HG03565 (cell line): ENCODE measurements around the gene CAMTA1.

Experiments
- ATAC-seq: cut with Tn5 transposase; IDR thresholded peaks from one replicate; pipeline ENCODE4 v1.9.1; 2021; ENCODE audit warnings: mild to moderate bottlenecking, moderate library complexity; ENCODE audit not compliant: unreplicated experiment

Gene CAMTA1

GRCh38 chr1:7566417-7567375 is 781.4 kb downstream of the CAMTA1 start:
- no peak for ATAC-seq

GRCh38 chr1:7567376-7567775 is 782.1 kb downstream of the CAMTA1 start:
- no peak for ATAC-seq

DNA sequence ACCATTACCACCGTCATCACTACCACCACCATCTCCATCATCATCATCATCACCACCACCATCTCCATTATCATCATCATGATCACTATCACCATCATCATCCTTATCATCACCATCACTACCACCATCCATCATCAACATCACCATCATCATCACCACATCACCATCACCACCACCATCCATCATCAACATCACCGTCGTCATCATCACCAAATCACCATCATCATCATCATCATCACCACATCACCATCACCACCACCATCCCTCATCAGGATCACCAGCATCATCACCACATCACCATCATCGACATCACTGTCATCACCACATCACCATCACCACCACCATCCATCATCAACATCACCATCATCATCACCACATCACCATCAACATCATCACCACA is 782.8 kb downstream of the CAMTA1 start:
- no peak for ATAC-seq

- ATAC-seq, result no peak
Observed at GRCh38 chr1:7568901-7569524, 783.8 kb downstream of the CAMTA1 start.

DNA sequence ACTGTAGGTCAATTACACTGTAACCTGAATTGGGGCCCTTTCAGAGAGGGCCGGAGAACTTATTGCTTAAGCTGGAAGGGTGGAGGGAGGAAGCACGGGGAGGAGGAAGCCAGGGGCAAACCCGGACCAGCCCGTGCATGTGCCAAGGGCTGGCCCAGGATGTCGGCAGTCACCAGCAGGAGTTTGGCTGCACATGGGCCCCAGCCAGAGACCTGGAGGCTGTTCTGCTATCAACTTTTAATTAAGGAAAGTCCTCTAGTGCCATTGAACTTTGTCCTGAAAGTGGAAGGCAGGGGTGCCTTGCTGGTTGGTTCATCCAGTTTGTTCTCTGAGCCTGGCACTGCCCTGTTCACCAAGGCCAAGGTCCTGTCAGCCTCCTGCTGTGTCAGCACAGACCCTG is 785.1 kb downstream of the CAMTA1 start:
- ATAC-seq, result no peak

DNA sequence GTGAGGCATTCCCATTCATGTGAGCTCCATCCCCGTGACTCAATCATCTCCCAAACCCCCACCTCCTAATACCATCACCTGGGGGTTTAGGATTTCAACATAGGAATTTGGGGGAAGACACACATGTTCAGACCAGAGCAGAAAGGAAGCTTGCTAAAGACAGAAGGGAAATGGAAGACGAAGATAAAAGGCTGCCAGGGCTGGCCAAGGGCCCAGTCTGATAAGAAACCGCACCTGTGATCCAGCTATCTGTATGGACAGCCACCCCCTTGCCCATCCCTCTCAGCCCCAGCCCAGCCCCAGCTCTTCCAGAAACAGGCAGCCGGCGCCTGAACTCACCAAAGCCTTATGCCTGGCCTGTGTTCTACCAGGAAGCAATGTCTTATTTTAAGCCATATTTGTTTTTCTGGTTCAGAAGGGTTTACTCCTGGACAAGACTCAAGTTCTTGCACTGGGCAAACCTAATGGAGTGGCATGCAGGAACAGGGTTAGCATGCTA is 787.4 kb downstream of the CAMTA1 start:
- no peak for ATAC-seq

DNA sequence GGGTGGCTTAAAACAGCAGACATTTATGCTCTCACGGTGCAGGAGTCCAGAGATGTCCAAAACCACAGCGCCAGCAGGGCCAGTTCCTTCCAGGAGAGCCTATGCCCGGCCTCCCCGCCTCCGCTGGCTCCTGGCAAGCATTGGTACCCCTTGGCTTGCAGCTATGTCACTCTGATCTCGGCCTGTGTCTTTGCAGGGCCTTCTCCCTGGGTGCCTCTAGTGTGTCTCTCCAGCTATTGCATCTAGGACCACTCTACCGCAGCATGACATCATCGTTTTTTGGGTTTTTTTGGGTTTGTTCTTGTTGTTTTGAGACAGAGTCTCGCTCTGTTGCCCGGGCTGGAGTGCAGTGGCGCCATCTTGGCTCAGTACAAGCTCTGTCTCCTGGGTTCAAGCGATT is 788.2 kb downstream of the CAMTA1 start:
- no peak for ATAC-seq

DNA sequence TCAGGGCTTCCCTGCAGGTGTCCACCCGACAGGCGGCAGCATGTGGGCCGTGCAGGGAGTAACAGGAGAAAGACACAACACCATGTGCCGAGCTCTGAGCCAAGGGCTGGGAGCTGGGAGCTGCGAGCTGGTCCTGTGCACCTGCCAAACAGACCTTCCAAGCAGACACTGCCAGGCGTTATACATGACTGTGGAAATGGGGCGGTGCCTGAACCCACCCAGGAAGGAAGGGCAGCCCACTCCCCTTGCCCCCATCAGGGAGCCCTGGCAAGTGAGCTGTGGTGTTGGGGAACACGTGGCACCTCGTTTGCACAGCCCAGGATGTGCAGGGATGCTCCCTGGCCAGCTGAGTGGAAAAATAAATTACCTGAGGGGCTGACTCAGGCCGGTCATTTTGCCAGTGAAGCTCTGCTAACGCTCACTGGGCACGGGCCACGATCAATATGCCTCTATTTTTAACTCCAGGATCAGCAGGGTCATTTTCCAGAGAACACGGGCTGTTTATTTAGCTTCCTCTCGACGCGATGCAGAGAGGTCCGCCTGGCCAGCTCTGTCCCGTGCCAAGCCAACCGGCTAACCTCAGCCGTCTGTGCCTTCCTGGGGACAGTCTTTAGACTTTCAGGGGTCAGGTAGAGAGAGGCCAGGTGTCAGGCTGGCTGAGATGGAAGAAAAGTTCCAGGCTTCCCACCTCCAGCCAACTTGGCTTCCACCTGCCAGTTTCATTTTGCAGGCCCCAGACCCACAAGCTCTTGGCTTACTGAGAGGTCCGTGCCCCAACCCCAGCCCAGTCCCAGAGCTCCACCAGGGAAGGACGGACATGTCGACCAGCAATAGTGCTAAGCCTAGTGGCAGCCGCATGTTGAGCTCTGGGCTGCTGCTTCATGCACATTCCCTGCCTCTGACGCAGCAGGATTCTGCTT is 789.1 kb downstream of the CAMTA1 start:
- no peak for ATAC-seq

DNA sequence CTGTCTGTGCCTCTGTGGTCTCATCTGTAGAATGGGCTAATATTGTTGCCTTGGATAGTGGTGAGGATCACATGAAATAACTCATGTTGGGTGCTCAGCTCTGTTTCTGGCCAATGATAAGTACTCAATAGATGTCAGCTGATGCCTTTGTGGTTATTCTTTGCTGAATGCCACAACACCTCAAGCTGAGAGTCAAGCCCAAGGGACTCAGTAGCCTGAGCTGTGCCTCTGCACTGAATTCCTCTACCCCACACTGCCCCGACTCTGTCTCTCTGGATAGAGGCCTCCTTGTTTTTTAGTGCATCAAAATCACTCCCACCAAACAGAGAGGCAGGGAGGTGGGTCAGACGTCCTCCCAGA is 789.8 kb downstream of the CAMTA1 start:
- no peak for ATAC-seq

- ATAC-seq, result no peak
Observed at GRCh38 chr1:7576946-7577657, 791.8 kb downstream of the CAMTA1 start.

GRCh38 chr1:7578206-7578605 is 793.0 kb downstream of the CAMTA1 start:
- no peak for ATAC-seq

GRCh38 chr1:7579016-7579415 is 793.8 kb downstream of the CAMTA1 start:
- no peak for ATAC-seq

GRCh38 chr1:7579831-7580804 is 794.9 kb downstream of the CAMTA1 start:
- ATAC-seq, result no peak

DNA sequence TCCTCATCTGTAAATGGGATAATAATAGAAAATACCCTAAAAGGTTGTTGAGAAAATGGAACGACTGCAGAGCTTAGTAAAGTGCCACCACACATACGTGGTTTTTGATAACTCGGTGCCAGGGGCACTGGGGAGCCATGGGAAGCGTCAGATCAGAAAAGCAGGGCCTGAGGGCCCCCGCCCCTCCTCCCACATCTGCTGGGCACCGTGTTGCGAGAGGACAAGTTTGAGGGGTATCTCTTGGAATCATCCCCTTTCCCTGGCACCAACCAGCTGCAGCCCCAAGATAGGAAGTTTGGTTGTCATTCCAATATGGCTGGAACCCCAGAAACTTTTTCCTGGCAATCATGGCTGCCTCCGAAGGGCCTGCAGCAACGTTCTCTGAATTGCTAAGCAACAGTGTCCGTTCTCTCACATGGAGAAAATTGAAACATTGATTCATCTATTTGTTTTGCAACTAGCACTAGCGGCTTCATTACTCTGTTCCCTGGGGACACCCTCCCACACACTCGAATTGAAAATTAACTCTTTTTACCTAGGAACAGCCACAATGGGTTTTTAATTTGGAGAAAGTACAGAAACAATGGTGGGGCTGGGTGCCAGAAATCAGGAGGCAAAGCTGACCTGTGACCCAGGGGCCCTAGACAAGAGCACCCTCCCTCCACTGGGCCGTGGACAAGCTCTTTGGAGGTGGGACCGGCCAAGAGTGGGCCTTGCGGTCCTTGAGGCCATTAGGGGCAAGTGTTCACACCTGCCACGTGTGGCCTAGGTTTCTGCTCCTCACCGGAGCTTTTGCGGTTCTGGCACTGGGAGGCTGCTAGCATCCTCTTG is 795.9 kb downstream of the CAMTA1 start:
- no peak for ATAC-seq

GRCh38 chr1:7581754-7582459 is 796.7 kb downstream of the CAMTA1 start:
- ATAC-seq, result no peak

GRCh38 chr1:7582460-7582972 is 797.3 kb downstream of the CAMTA1 start:
- no peak for ATAC-seq

DNA sequence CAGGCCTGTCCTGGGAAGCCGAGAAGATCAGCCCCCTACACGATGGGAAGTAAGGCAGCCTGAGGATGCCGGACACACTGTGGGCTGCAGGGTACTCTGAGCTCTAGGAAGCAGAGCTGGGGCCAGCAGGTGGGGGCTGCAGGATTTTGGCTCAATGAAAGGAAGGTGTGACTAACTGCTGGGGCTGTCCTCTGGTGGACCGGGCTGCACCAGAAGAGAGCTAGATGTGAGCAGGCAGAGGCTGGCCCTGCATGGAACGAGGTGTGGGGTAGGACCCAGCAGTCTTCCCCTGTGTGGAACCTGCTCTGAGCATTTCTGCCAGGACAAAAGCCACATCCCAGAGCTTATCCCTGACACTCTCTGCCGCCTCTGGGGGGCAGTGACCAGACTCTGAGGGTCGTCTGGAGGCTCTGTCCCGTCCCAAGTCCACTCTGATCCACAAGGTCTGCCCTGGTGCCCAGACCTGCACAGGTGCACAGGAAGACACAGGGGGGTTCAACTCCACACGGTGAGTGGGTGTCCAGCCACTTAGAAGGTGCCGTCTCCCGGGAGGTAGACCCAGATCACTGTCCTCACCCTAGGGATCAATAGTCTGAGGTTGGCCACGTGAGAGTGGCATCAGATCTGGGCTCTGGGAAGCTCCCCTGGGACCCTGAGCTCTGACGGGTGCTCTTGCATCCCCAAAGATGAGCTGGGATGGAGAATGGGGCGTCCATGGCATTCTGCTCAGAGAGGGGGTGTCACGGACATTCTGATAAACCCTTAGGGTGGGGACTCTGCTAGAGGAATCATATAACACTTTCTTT is 798.2 kb downstream of the CAMTA1 start:
- no peak for ATAC-seq
